ENCODE measurements around the gene MGMT. TPM values are rescaled to one million over a fixed set of nuclear protein-coding genes. Genes with fewer than 3 reads are reported as not detected.

MGMT gene
- polyA plus RNA-seq, 1 experiment = 10.9 TPM

DNA sequence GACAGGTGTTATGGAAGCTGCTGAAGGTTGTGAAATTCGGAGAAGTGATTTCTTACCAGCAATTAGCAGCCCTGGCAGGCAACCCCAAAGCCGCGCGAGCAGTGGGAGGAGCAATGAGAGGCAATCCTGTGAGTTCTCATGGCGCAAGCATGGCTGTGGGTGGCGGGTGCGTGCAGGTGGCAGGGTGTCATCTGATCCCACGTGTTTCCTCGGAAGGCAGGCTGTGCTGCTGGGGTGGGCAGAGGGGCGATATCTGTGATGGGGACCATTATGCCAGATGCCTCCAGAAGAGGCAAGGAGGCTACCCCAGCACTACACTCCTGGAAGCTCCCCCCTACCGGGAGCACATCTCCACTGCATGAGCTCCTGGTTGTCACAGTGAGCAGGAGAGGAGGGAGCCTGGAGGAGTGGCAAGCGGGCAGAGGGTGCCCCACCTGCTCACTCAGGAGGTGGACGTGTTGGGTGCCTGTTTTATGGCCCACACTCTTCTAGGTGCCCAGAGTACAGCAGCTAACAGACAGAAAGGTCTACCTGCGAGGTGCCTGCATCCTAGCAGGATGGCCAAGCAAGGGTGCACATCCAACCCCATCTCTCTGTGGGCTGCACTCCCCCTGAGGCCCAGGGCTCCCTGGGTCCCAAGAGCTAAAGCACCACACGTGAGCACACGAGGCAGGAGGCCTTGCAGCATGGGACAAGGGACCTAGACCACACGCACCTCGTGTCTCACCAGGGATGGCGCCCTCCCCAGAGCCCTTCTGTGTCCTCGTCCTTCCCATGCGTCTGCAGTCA lies 292.4 kb downstream of the MGMT start:
- ChIA-PET POLR2A (no interaction called here), CTCF (no interaction called here)
- DNase-seq (ENCODE audit: low read depth, low spot score) = no peak
- H3K27me3 ChIP-seq (ENCODE audit: control insufficient read depth, insufficient read depth, low read length) = no peaks in the 10 kb centered on the region
- H3K27ac ChIP-seq (ENCODE audit: low read depth, low read length) = no peak overlapping the region
- H3K4me3 ChIP-seq (ENCODE audit: low read depth, low read length) = no peak overlapping the region
- no peak for TF ChIP-seq CTCF (IDR thresholded peaks at IDR 0.05; ENCODE audit: low read depth, low read length)
- H3K9me3 ChIP-seq (ENCODE audit: control insufficient read depth, insufficient read depth, low read length) = peaks cover 63% of the 10 kb centered on the region

DNA sequence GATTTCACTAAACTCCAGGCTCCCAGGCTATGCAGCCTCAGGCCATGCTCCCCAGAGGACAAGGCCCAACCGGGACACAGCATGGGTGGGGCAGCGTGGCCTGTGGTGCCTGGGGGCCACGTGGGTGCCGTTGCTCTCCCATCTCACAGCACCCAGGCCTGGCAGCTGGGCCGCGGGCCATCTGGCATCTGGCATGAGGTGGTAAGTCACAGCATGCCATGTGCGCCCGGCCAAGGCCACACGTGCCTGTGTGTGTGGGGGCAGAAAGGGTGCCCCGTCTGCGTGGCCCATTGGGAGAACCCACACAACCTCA lies 292.9 kb downstream of the MGMT start:
- ChIA-PET POLR2A (no interaction called here), CTCF (no interaction called here)
- DNase-seq (ENCODE audit: low read depth, low spot score) = no peak
- no peak overlapping the region for H3K4me3 ChIP-seq (ENCODE audit: low read depth, low read length)
- H3K27me3 ChIP-seq (ENCODE audit: control insufficient read depth, insufficient read depth, low read length) = no peaks in the 10 kb centered on the region
- peaks cover 63% of the 10 kb centered on the region for H3K9me3 ChIP-seq (ENCODE audit: control insufficient read depth, insufficient read depth, low read length)
- H3K27ac ChIP-seq (ENCODE audit: low read depth, low read length) = no peak overlapping the region
- TF ChIP-seq CTCF (IDR thresholded peaks at IDR 0.05; ENCODE audit: low read depth, low read length) = no peak

- DNase-seq (ENCODE audit: low read depth, low spot score) = no peak
- Histone ChIP-seq H3K9me3 (ENCODE audit: control insufficient read depth, insufficient read depth, low read length) (peaks cover 63% of the 10 kb centered on the region), H3K4me3 (ENCODE audit: low read depth, low read length) (no peak overlapping the region), H3K27me3 (ENCODE audit: control insufficient read depth, insufficient read depth, low read length) (no peaks in the 10 kb centered on the region), H3K27ac (ENCODE audit: low read depth, low read length) (no peak overlapping the region)
- no peak for TF ChIP-seq CTCF (IDR thresholded peaks at IDR 0.05; ENCODE audit: low read depth, low read length)
- ChIA-PET CTCF (no interaction called here), POLR2A (no interaction called here)
Observed at GRCh38 chr10:129760416-129760815, 293.4 kb downstream of the MGMT start.

GRCh38 chr10:129761197-129761972 lies 294.3 kb downstream of the MGMT start:
- DNase-seq (ENCODE audit: low read depth, low spot score) = no peak
- TF ChIP-seq CTCF (IDR thresholded peaks at IDR 0.05; ENCODE audit: low read depth, low read length) = no peak
- ChIA-PET POLR2A (no interaction called here), CTCF (no interaction called here)
- peaks cover 63% of the 10 kb centered on the region for H3K9me3 ChIP-seq (ENCODE audit: control insufficient read depth, insufficient read depth, low read length)
- no peak overlapping the region for H3K4me3 ChIP-seq (ENCODE audit: low read depth, low read length)
- no peaks in the 10 kb centered on the region for H3K27me3 ChIP-seq (ENCODE audit: control insufficient read depth, insufficient read depth, low read length)
- H3K27ac ChIP-seq (ENCODE audit: low read depth, low read length) = no peak overlapping the region
